Activated naive CD8-positive, alpha-beta T cell (primary cell): ENCODE data around the gene MIEF2.
"Not testable (repeated sequence)": the region's sequence is repeated elsewhere in the genome, so short reads cannot be mapped to it uniquely, and the experiment has no call there.

Source experiments
- H3K27ac Mint-ChIP-seq: one replicate; pipeline ENCODE4 v1.8.0; 2021; ENCODE audit warnings: mixed read lengths
- H3K27me3 Mint-ChIP-seq: one replicate; pipeline ENCODE4 v1.8.0; 2021; ENCODE audit warnings: mixed read lengths
- H3K36me3 Mint-ChIP-seq: one replicate; pipeline ENCODE4 v1.8.0; 2021; ENCODE audit warnings: mixed read lengths
- H3K4me1 Mint-ChIP-seq: one replicate; pipeline ENCODE4 v1.8.0; 2021; ENCODE audit warnings: low read depth, mixed read lengths
- H3K4me3 Mint-ChIP-seq: one replicate; pipeline ENCODE4 v1.8.0; 2021; ENCODE audit warnings: mild to moderate bottlenecking, mixed read lengths
- H3K9me3 Mint-ChIP-seq: one replicate; pipeline ENCODE4 v1.8.0; 2021; ENCODE audit warnings: low read depth, mixed read lengths

The MIEF2 gene, protein sequence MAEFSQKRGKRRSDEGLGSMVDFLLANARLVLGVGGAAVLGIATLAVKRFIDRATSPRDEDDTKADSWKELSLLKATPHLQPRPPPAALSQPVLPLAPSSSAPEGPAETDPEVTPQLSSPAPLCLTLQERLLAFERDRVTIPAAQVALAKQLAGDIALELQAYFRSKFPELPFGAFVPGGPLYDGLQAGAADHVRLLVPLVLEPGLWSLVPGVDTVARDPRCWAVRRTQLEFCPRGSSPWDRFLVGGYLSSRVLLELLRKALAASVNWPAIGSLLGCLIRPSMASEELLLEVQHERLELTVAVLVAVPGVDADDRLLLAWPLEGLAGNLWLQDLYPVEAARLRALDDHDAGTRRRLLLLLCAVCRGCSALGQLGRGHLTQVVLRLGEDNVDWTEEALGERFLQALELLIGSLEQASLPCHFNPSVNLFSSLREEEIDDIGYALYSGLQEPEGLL

DNA sequence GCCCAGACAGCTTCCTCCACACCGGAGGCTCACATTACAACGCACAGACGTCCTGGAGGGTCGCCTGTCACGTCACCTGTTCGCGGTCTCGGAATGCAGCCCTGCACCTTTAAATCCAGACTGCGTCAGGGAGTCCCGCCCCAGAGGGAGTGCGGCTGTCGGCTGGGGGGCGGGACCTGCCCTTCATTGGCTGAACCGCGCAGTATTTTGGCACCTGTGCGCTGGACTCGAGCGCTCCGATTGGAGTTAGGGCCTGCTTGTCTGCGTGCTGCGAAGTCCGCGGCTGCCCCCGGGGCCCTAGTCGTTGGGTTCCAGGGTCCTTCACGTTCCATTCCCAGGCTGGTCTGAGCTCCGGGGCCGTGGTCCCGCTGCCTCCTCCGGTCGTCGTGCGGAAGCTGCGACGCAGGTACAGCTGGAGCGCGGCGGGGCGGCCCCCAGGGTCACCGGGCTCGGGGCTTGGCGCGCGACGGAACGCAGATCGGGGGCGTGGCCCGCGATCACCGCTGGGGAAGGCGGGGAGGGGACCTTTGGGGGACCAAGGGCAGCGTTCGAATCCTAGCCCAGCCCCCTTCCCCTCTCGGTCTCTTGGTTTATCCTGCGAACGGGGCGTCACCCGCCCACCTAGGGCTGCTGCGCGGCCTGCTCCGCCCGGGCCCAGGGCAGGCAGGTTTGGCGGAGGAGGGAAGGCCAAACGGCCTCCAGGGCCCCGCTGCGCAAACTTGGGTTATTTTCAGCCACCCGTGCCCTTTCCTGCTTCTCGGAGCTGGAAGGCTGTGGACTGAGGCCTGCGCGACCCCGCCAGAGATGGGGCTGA is at the start of gene MIEF2:
Gene MIEF2, plus strand, starts transcription at position 331 of the 814 bp plus-strand sequence. CDS start 2,059 bp downstream, outside the sequence.
- H3K4me3 Mint-ChIP-seq, result peak within 1 kb of the TSS; percentile 79
- no peaks in the 10 kb centered on the region for H3K9me3 Mint-ChIP-seq
- peak within 1 kb of the TSS; percentile 73 for H3K27ac Mint-ChIP-seq
- H3K27me3 Mint-ChIP-seq, result no peaks in the 10 kb centered on the region
- H3K36me3 Mint-ChIP-seq, result no peaks in the 10 kb centered on the region
- peaks cover 41% of the 10 kb centered on the region for H3K4me1 Mint-ChIP-seq

DNA sequence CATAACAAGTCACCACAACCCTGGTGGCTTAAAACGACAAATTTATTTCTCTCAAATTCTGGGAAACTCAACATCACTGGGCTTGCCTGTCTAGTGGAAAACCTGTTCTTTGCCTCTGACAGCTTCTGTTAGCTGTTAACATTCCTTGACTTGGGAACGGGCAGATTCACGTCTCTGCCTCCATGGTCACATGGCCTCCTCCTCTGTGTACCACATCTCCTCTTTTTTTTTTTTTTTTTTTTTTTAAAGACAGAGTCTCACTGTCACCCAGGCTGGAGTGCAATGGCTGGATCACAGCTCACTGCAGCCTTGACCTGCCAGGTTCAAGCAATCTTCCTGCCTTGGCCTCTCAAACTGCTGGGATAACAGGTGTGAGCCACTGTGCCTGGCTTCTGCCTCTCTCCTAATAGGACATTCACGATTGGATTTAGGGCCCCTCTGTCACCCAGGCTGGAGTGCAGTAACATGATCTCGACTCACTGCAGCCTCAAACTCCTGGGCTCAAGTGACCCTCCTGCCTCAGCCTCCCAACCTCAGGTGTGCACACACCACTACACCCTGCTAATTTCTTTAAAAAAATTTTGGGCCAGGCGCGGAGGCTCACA is 46.7 kb upstream of the MIEF2 start:
- no peaks in the 10 kb centered on the region for H3K9me3 Mint-ChIP-seq
- H3K4me1 Mint-ChIP-seq, result peaks cover 1% of the 10 kb centered on the region
- no peaks in the 10 kb centered on the region for H3K27me3 Mint-ChIP-seq
- no peak overlapping the region for H3K4me3 Mint-ChIP-seq
- no peak overlapping the region for H3K27ac Mint-ChIP-seq
- no peaks in the 10 kb centered on the region for H3K36me3 Mint-ChIP-seq

DNA sequence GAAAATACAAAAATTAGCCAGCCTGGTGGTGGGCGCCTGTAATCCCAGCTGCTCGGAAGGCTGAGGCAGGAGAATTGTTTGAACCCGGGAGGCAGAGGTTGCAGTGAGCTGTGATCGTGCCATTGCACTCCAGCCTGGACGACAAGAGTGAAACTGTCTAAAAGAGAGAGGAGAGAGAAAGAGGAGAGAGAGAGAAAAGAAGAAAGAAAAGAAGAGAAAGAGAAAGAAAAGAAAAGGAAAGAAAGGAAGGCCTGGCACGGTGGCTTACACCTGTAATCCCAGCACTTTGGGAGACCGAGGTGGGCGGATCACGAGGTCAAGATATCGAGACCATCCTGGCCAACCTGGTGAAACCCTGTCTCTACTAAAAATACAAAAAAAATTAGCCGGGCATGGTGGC is 43.6 kb upstream of the MIEF2 start:
- not testable (repeated sequence) for H3K4me3 Mint-ChIP-seq, H3K27me3 Mint-ChIP-seq, H3K9me3 Mint-ChIP-seq, H3K4me1 Mint-ChIP-seq, H3K27ac Mint-ChIP-seq, H3K36me3 Mint-ChIP-seq

DNA sequence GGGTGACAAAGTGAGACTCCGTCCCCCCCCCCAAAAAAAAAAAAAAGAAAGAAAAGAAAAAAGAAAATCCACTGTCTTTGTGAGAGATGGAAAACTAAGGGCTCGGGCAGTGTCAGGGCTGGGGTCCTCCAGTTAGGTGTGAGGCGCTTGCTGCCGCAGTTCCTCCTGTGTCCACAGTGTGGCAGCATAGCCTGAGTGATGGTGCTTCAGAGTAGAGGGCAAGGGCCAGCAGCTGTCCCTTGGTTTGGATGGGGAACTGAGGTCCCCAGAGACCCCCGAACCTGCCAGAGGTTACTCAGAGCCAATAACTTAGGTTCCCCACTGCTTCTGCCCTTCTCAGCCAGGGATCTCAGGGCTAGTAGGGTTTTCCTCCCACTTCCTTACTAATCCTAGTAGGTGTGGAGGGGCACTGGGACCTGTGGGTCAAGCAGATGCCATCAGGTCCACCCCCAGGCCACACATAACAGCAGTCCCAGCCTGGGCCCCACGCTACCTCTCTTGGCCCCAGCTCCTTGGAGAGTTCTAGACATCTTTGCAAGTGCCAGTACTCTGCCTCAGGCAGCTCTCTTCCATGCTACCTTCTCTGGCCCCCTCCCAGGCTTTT is 42.9 kb upstream of the MIEF2 start:
- Mint-ChIP-seq H3K27me3 (no peaks in the 10 kb centered on the region), H3K9me3 (no peaks in the 10 kb centered on the region), H3K4me1 (peaks cover 1% of the 10 kb centered on the region), H3K4me3 (no peak overlapping the region), H3K27ac (no peak overlapping the region), H3K36me3 (no peaks in the 10 kb centered on the region)

DNA sequence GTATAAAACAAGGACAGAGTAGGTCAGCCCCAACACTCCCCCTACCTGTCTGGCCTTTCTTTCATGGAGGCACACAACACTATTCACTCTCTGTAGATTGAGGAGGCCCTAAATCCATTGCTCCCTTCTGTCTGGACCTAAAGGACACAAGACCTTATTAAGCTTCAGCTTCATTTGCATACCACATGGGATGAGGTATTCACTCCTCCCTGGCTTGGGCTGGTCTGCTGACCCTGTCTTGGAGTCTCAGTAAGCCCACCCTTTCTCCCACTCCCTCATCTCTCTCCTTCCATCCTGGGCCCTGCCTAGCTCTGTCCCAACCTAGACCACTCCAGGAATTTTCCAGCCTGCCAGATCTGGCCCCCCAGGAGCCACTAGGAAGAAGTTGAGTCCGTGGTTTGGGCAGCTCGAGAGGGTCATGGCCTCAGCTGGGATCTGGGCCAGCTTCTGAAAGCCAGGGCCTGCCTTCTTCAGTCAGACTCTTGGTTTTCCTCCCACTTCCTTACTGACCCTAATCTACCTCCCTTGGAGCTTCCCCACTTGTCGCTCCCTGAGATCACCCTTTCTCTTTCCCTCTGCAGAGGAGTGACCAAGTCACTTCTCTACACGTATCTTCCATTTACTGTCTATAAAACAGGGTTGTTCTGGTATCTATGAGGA is 41.6 kb upstream of the MIEF2 start:
- Mint-ChIP-seq H3K36me3 (no peaks in the 10 kb centered on the region), H3K27ac (no peak overlapping the region), H3K27me3 (no peaks in the 10 kb centered on the region), H3K4me3 (no peak overlapping the region), H3K9me3 (no peaks in the 10 kb centered on the region), H3K4me1 (peaks cover 1% of the 10 kb centered on the region)

DNA sequence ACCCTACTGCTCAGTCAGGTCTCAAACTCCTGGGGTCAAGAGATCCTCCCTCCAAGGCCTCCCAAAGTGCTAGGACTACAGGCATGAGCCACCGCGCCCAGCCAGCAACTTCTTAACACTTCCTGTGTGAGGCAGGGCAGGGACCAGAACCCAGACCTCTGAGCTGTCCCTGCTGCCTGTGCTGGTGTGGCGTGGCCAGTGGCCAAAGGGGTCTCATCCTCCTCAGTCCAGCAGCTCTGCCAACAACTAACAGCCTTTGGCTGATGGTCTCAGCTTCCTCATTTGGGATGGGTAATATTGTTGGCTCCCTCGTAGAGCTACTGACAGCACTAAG is 36.4 kb upstream of the MIEF2 start:
- Mint-ChIP-seq H3K27me3 (no peaks in the 10 kb centered on the region), H3K36me3 (no peaks in the 10 kb centered on the region), H3K9me3 (no peaks in the 10 kb centered on the region), H3K4me3 (no peak overlapping the region), H3K4me1 (peaks cover 18% of the 10 kb centered on the region), H3K27ac (no peak overlapping the region)

DNA sequence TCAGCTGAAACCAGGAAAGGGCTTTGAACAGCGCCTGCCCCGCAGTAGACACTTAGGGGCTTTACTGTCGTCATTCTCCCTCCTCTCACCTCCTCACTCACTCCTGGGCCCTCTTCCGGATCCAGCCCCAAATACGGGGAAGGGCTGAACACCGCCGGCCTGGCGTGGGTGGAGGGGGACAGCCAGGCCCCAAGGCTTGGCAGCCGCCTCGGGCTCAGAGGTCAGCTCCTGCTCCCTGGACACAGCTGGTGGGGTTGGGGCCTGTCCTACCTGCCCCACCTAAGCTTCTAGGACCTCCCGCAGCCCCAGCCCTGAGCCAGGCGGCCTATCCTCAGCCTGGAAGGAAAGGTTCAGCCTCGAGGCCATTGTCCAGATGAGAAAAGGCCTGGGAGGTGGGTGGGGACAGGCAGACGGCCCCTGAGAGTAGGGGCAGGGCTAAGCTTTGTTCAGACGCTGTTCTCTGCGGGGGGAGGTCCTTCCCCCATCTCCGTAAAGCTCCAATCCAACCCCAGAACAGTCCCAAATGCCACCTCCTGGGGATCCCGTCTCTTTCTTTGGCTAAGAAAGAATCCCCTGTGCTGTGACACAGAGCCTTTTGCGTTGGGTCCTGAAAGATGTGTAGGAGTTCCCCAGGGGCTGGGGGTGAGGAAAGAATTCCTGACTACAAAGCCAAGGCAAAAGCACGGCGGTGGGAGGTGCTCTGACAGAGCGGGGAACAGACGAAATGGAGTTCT is 35.9 kb upstream of the MIEF2 start:
- peak overlapping the region; percentile 66 for H3K27ac Mint-ChIP-seq

DNA sequence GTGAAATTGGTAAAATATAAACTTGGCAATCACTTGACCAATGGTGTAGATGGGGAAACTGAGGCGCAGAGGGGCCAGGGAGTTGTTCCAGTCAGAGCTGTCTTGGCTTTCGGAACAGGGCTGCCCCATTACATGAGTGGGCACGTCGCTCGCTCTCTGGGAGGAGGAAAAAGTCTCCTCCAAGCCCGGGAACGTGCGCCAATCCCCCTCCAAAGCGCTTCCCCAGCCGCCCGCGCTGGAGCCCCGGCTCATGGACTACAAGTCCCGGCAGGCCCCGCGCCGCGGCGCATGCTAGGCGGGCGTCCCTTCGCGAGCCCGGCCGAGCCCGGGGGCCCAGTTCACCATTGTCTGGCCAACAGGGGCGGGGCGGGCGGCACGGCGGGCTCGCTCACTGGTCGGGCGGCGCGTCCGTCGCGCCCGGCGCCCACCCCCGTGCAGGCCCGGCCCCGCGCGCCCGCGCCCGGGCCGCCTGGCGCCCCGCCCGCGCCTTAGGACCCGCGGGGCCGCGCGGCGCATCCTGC is 35.3 kb upstream of the MIEF2 start, which contains the start of gene LLGL1:
Gene LLGL1, plus strand, starts transcription at position 515 of the 521 bp plus-strand sequence. CDS start 48 bp downstream, outside the sequence.
- Mint-ChIP-seq H3K27me3 (no peaks in the 10 kb centered on the region), H3K9me3 (no peaks in the 10 kb centered on the region), H3K36me3 (no peaks in the 10 kb centered on the region), H3K4me3 (peak within 1 kb of the TSS; percentile 99), H3K4me1 (peaks cover 18% of the 10 kb centered on the region), H3K27ac (peak within 1 kb of the TSS; percentile 95)

More for the DNA sequence above, 35.9 kb upstream of the MIEF2 start:
- Mint-ChIP-seq H3K36me3 (no peaks in the 10 kb centered on the region), H3K4me1 (peaks cover 18% of the 10 kb centered on the region), H3K27me3 (no peaks in the 10 kb centered on the region), H3K9me3 (no peaks in the 10 kb centered on the region), H3K4me3 (peak overlapping the region; percentile 75)

DNA sequence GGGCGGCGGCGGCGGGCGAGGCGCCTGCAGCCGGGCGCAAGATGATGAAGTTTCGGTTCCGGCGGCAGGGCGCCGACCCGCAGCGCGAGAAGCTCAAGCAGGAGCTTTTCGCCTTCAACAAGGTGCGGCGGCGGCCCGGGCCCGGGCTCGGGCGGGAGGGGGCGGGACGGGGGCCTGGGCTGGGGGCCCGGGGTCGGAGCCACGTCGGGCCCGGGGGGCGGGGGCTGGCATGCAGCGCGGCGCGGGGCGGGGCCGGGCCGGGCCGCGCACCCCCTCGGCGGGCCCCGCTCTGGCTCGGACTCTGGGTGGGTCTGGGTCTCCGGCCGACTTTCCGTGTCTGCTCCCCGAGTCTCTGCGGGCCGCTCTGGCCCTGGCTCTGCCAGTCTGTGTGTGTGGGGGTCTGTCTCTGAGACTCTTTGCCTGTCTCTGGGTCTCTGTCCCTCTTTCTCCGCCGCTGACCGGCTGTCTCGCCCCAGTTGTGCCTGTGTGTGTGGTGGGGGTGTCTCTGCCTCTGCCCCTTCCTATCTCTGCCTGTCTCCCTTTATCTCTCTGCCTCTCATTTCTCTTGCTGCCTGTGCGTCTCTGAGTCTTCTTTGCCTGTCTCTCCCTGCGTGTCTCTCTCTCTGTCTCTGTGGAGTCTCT is 34.7 kb upstream of the MIEF2 start:
- no peaks in the 10 kb centered on the region for H3K27me3 Mint-ChIP-seq
- no peaks in the 10 kb centered on the region for H3K9me3 Mint-ChIP-seq
- no peaks in the 10 kb centered on the region for H3K36me3 Mint-ChIP-seq
- H3K4me1 Mint-ChIP-seq, result peaks cover 18% of the 10 kb centered on the region
- peak overlapping the region; percentile 95 for H3K27ac Mint-ChIP-seq
- H3K4me3 Mint-ChIP-seq, result peak overlapping the region; percentile 99

DNA sequence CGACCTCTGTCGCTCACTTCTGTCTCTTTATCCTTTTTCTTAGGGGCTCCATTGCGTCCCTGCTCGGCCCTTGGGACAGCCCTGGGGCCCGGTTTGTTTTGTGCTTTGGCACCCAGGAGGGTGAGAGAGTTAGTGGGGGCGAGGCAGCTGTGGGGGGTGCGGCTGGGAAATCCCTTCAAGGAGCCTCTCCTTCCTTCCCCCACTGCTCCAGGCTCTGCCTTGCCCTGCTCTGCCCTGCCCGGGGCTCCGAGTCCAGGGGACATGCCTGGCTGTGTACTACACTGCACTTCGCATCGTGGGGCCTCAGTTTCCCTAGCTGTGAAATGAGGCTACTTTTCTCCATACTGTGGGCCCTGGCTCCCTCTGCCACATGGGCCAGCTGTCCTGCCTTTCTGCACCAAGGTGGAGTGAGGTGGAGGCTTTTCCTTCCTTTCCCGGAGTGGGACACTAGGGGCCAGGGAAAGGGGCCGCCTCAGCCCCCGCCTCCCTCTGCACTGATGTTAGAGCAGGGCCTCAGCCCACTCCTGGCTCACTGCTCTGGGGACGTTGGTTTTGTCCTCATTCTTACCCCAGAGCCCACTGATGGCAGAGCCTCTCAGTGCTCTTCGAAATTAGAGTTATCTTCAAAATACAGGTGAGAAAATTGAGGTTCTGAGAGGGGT is 34.0 kb upstream of the MIEF2 start:
- no peaks in the 10 kb centered on the region for H3K9me3 Mint-ChIP-seq
- H3K27ac Mint-ChIP-seq, result peak overlapping the region; percentile 95
- no peaks in the 10 kb centered on the region for H3K36me3 Mint-ChIP-seq
- H3K4me3 Mint-ChIP-seq, result peak overlapping the region; percentile 99
- H3K4me1 Mint-ChIP-seq, result peaks cover 18% of the 10 kb centered on the region
- H3K27me3 Mint-ChIP-seq, result no peaks in the 10 kb centered on the region

DNA sequence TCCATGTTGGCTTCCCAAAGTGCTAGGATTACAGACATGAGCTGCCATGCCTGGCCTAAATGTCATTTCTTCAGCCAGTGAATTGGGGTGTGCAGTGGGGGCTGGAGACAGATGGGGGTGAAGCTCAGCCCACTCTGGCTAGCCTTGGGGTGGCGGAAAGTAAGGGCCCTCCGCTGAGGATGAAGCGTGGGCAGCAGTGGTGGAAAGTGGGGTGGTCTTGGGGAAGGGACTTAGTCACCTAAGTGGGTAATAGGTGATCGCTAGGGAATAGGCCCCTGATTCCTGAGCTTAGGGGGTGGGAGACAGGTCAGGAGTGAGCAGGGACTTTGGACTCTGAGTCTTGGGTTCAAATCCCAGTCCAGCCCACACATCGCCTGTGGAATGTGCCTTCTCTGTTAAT is 32.8 kb upstream of the MIEF2 start:
- peaks cover 18% of the 10 kb centered on the region for H3K4me1 Mint-ChIP-seq
- H3K4me3 Mint-ChIP-seq, result no peak overlapping the region
- H3K9me3 Mint-ChIP-seq, result no peaks in the 10 kb centered on the region
- H3K27ac Mint-ChIP-seq, result no peak overlapping the region
- H3K36me3 Mint-ChIP-seq, result no peaks in the 10 kb centered on the region
- H3K27me3 Mint-ChIP-seq, result no peaks in the 10 kb centered on the region

DNA sequence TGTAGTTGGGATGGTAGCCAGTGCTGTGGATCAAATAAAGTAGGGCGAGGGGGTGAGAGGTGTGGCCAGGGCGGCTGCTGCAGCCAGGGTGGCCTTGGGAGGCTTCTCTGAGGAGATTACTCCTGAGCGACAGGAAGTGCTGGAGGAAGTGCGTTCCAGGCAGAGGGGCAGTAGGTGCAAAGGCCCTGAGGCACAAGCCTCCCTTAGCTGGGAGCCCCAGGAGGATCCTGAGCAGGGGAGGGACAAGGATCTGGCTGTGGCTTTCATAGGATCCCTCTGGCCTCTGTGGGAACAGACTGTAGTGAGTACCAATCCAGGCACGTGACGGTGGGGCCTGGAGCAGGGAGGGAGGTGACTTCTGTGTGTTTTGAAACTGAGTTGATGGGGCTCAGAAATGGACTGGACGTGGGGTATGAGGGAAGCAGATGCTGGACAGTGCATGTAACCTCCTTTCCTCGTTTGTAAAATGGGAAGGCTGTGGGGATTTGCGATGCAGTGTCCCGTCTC is 32.2 kb upstream of the MIEF2 start:
- no peaks in the 10 kb centered on the region for H3K27me3 Mint-ChIP-seq
- H3K36me3 Mint-ChIP-seq, result no peaks in the 10 kb centered on the region
- no peak overlapping the region for H3K4me3 Mint-ChIP-seq
- H3K9me3 Mint-ChIP-seq, result no peaks in the 10 kb centered on the region
- peaks cover 18% of the 10 kb centered on the region for H3K4me1 Mint-ChIP-seq
- no peak overlapping the region for H3K27ac Mint-ChIP-seq

DNA sequence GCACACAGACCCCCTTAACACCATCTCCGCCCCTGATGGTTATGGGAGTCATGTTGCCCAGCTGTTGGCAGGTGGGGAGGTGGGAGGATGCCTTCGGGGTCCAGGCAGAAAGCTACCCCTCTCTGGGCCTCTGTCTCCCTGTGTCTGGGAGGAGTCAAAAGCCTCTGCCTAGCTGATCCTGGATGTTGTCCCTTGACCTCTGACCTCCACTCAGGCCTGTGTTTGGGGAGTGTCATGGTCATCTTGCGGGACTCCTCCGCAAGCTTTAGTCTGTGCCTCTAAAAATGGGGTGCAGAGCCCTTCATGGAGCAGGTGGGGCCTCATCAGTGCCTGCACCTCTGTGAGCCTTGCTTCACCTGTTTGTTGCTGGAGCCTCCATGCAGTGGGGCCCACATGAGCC is 31.2 kb upstream of the MIEF2 start:
- Mint-ChIP-seq H3K4me1 (peaks cover 18% of the 10 kb centered on the region), H3K27ac (no peak overlapping the region), H3K27me3 (no peaks in the 10 kb centered on the region), H3K9me3 (no peaks in the 10 kb centered on the region), H3K36me3 (no peaks in the 10 kb centered on the region), H3K4me3 (no peak overlapping the region)
